Common myeloid progenitor, CD34-positive (primary cell): ENCODE measurements around the gene MMAA.
"Not testable (repeated sequence)": the region's sequence is repeated elsewhere in the genome, so short reads cannot be mapped to it uniquely, and the experiment has no call there.

ENCODE experiments used
- CTCF ChIA-PET: fragments of 350-600 bp; sonication (Branson Sonifier 250); formaldehyde crosslinking; loops from one replicate; lab custom pipeline; 2021; ENCODE audit warnings: antibody characterized with exemption; lab: Charles Lee
- POLR2A ChIA-PET: fragments of 350-600 bp; sonication (Branson Sonifier 250); formaldehyde crosslinking; loops from one replicate; lab custom pipeline; 2021; ENCODE audit warnings: antibody characterized with exemption; lab: Charles Lee
- DNase-seq, 3 donors: peaks; one replicate each; pipeline versions ENCODE4 v3.0.0 to v3.0.0-alpha.2; 2013
- H3K27ac ChIP-seq, 2 experiments: 1 replicate in 1 of 2; 2 replicates in 1 of 2; pipeline ENCODE4 v1.7.0; 2013; ENCODE audit warnings: inconsistent platforms in 2 of 2, low read length in 2 of 2, mild to moderate bottlenecking in 2 of 2, low read depth in 1 of 2, moderate library complexity in 1 of 2; ENCODE audit not compliant: severe bottlenecking in 2 of 2, insufficient read depth in 1 of 2, poor library complexity in 1 of 2
- H3K27me3 ChIP-seq, 5 experiments: replicated peaks in 2 of 5; 1 replicate in 3 of 5; 2 replicates in 2 of 5; pipeline versions ENCODE4 v1.6.1 to v1.7.0; 2013; ENCODE audit warnings: low read length in 4 of 5, mild to moderate bottlenecking in 2 of 5, moderate library complexity in 2 of 5, inconsistent platforms in 1 of 5; ENCODE audit not compliant: insufficient read depth in 5 of 5, control insufficient read depth in 4 of 5
- H3K36me3 ChIP-seq, 4 experiments: 1 replicate in 2 of 4; 2 replicates in 2 of 4; pipeline versions ENCODE4 v1.6.1 to v1.7.0; 2013; ENCODE audit warnings: low read length in 3 of 4, control low read depth in 1 of 4, mild to moderate bottlenecking in 1 of 4; ENCODE audit not compliant: control insufficient read depth in 4 of 4, insufficient read depth in 4 of 4
- H3K4me1 ChIP-seq, 4 experiments: 1 replicate in 3 of 4; 2 replicates in 1 of 4; pipeline versions ENCODE4 v1.6.1 to v1.7.1; 2013; ENCODE audit warnings: low read length in 3 of 4, mild to moderate bottlenecking in 3 of 4, control low read depth in 1 of 4, inconsistent platforms in 1 of 4, moderate library complexity in 1 of 4; ENCODE audit not compliant: control insufficient read depth in 4 of 4, insufficient read depth in 4 of 4; ENCODE audit errors: control extremely low read depth in 1 of 4
- H3K4me3 ChIP-seq, 7 experiments: 1 replicate in 4 of 7; 2 replicates in 3 of 7; pipeline versions ENCODE4 v1.5.1 to v1.7.0; 2013; ENCODE audit warnings: mild to moderate bottlenecking in 7 of 7, low read length in 6 of 7, moderate library complexity in 6 of 7, inconsistent platforms in 2 of 7, low read depth in 2 of 7, control low read depth in 1 of 7; ENCODE audit not compliant: insufficient read depth in 4 of 7, control insufficient read depth in 1 of 7; ENCODE audit errors: extremely low read depth in 1 of 7
- H3K9me3 ChIP-seq, 5 experiments: 1 replicate in 4 of 5; 2 replicates in 1 of 5; pipeline versions ENCODE4 v1.6.1 to v1.7.1; 2013; ENCODE audit warnings: low read length in 4 of 5, mild to moderate bottlenecking in 2 of 5, inconsistent platforms in 1 of 5, low read depth in 1 of 5, moderate library complexity in 1 of 5; ENCODE audit not compliant: control insufficient read depth in 4 of 5, insufficient read depth in 2 of 5; ENCODE audit errors: control extremely low read depth in 1 of 5
- WGBS: methylation state at CpG from one replicate; pipeline ENCODE4 v1.1.5; 2013; ENCODE audit not compliant: insufficient coverage; 5-methylcytosine and 5-hydroxymethylcytosine counted together

The MMAA gene

DNA sequence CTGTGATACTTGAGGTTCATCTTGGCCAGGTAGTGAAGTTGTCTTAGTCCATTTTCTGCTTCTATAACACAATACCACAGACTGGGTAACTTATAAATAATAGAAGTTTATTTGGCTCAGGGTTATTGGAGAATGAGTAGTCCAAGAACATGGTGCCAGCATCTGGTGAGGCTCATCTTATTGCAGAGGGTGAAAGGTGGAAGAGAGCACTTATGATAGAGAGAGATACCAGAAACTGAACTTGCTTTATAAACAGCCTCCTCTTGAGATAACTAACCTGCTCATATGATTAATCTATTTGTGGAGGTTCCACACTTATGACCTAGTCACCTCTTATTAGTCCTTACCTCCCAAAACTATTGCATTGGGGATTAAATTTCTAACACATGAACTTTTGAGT, 62.3 kb downstream of the MMAA start:
- H3K4me1 ChIP-seq: no peaks in the 10 kb centered on the region
- H3K9me3 ChIP-seq: peaks cover 0 to 4% (median 1%) of the 10 kb centered on the region in 5 experiments
- no peaks in the 10 kb centered on the region for H3K36me3 ChIP-seq
- POLR2A ChIA-PET: no interaction called here
- H3K27me3 ChIP-seq: no peaks in the 10 kb centered on the region
- H3K27ac ChIP-seq: no peak overlapping the region
- H3K4me3 ChIP-seq: no peak overlapping the region
- DNase-seq: no peak
- CTCF ChIA-PET: no interaction called here

- WGBS: no CpG with 5 or more reads among the region's 1 CpG
- H3K36me3 ChIP-seq: no peaks in the 10 kb centered on the region
- H3K4me3 ChIP-seq: no peak overlapping the region
- H3K4me1 ChIP-seq: no peaks in the 10 kb centered on the region
- H3K9me3 ChIP-seq: peaks cover 0 to 4% (median 1%) of the 10 kb centered on the region in 5 experiments
- POLR2A ChIA-PET: no interaction called here
- CTCF ChIA-PET: no interaction called here
- H3K27me3 ChIP-seq: no peaks in the 10 kb centered on the region
- no peak for DNase-seq
- no peak overlapping the region for H3K27ac ChIP-seq
Measured at GRCh38 chr4:145681956-145682355, 62.8 kb downstream of the MMAA start.

DNA sequence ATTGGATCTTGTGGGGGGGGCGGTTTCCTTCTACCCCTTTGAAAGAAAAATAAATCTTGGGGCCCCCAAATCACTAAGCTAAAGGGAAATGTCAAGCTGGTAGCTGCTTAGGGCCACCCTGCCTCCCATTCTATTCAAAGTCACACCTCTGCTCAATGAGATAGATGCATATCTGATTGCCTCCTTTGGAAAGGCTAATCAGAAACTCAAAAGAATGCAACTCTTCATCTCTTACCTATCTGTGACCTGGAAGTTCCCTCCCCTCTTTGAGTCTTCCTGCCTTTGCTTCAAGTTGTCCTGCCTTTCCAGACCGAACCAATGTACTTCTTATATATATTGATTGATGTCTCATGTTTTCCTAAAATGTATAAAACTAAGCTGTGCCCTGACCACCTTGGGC, 67.8 kb downstream of the MMAA start:
- Histone ChIP-seq H3K27ac (no peak overlapping the region), H3K27me3 (no peaks in the 10 kb centered on the region), H3K4me1 (no peaks in the 10 kb centered on the region), H3K4me3 (no peak overlapping the region), H3K36me3 (no peaks in the 10 kb centered on the region), H3K9me3 (no peaks in the 10 kb centered on the region)
- ChIA-PET POLR2A (no interaction called here), CTCF (no interaction called here)
- no peak for DNase-seq
- WGBS: no CpG with 5 or more reads among the region's 2 CpGs

- Histone ChIP-seq H3K36me3 (no peaks in the 10 kb centered on the region), H3K27me3 (no peaks in the 10 kb centered on the region), H3K4me1 (no peaks in the 10 kb centered on the region), H3K4me3 (no peak overlapping the region), H3K27ac (no peak overlapping the region), H3K9me3 (no peaks in the 10 kb centered on the region)
- ChIA-PET POLR2A (no interaction called here), CTCF (no interaction called here)
- 100% methylated on average over 1 of the region's 3 CpGs for WGBS
- no peak for DNase-seq
Measured at GRCh38 chr4:145690610-145691009, 71.4 kb downstream of the MMAA start.

- H3K36me3 ChIP-seq, H3K4me3 ChIP-seq, CTCF ChIA-PET, POLR2A ChIA-PET, H3K9me3 ChIP-seq, H3K27ac ChIP-seq, H3K4me1 ChIP-seq, H3K27me3 ChIP-seq, DNase-seq: not testable (repeated sequence)
- no CpG with 5 or more reads among the region's 2 CpGs for WGBS
Measured at GRCh38 chr4:145691416-145691815, 72.2 kb downstream of the MMAA start.

- H3K4me1 ChIP-seq: no peaks in the 10 kb centered on the region
- CTCF ChIA-PET: no interaction called here
Measured at GRCh38 chr4:145694929-145695328, 75.7 kb downstream of the MMAA start.

GRCh38 chr4:145697332-145697731, 78.1 kb downstream of the MMAA start:
- Histone ChIP-seq H3K27ac (no peak overlapping the region), H3K4me3 (no peak overlapping the region), H3K9me3 (no peaks in the 10 kb centered on the region), H3K27me3 (no peaks in the 10 kb centered on the region), H3K36me3 (no peaks in the 10 kb centered on the region), H3K4me1 (no peaks in the 10 kb centered on the region)
- POLR2A ChIA-PET: no interaction called here
- WGBS: 100% methylated on average over 2 of the region's 2 CpGs
- CTCF ChIA-PET: no interaction called here
- DNase-seq: no peak

More at GRCh38 chr4:145694929-145695328, 75.7 kb downstream of the MMAA start:
- Histone ChIP-seq H3K27ac (no peak overlapping the region), H3K4me3 (no peak overlapping the region), H3K27me3 (no peaks in the 10 kb centered on the region), H3K9me3 (no peaks in the 10 kb centered on the region), H3K36me3 (no peaks in the 10 kb centered on the region)
- no CpG with 5 or more reads among the region's 2 CpGs for WGBS
- POLR2A ChIA-PET: no interaction called here
- no peak for DNase-seq
